GM20000 (cell line): ENCODE measurements around the gene PHF5A.
A peak's percentile ranks its signal among the peaks of the same experiment; 100 is the strongest.

ENCODE experiments used
- DNase-seq: peaks from one replicate; pipeline ENCODE4 v3.0.0; 2012; ENCODE audit warnings: low spot score
- CTCF ChIP-seq: IDR thresholded peaks from 2 replicates; pipeline ENCODE4 v1.5.1; 2012; ENCODE audit warnings: mild to moderate bottlenecking, control low read depth; ENCODE audit errors: extremely low read depth, missing control alignments

Gene PHF5A

GRCh38 chr22:41487037-41487935, 18.8 kb upstream of the PHF5A start:
- no peak for TF ChIP-seq CTCF
- no peak for DNase-seq

- no peak for DNase-seq
- no peak for TF ChIP-seq CTCF
Measured at GRCh38 chr22:41485033-41485432, 16.5 kb upstream of the PHF5A start.

GRCh38 chr22:41482319-41482935, 13.9 kb upstream of the PHF5A start:
- DNase-seq = peak; percentile 45
- no peak for TF ChIP-seq CTCF

- TF ChIP-seq CTCF = no peak
- DNase-seq = no peak
Measured at GRCh38 chr22:41481925-41482318, 13.4 kb upstream of the PHF5A start.

- DNase-seq = no peak
- no peak for TF ChIP-seq CTCF
Measured at GRCh38 chr22:41481131-41481830, 12.8 kb upstream of the PHF5A start.

GRCh38 chr22:41480397-41480735, 11.9 kb upstream of the PHF5A start:
- no peak for DNase-seq
- no peak for TF ChIP-seq CTCF
